Osteoblast (primary cell): ENCODE data around the gene BGN. TPM values are rescaled to one million over a fixed set of nuclear protein-coding genes. Genes with fewer than 3 reads are reported as not detected.

Source experiments
- DNase-seq: peaks from one replicate; pipeline ENCODE4 v3.0.0; 2011; ENCODE audit warnings: low spot score, mixed read lengths; ENCODE audit not compliant: insufficient read length; ENCODE audit errors: missing footprints
- H2AFZ ChIP-seq: 2 replicates; pipeline ENCODE4 v1.6.0; 2011; ENCODE audit warnings: mild to moderate bottlenecking, low read length
- H3K27ac ChIP-seq: 2 replicates; pipeline ENCODE4 v1.5.1; 2011; ENCODE audit warnings: mild to moderate bottlenecking, low read depth, low read length, moderate library complexity
- H3K27me3 ChIP-seq: 2 replicates; pipeline ENCODE4 v1.6.0; 2012; ENCODE audit warnings: mild to moderate bottlenecking, control low read depth, inconsistent platforms, low read length, moderate library complexity; ENCODE audit not compliant: insufficient read depth
- H3K36me3 ChIP-seq: 2 replicates; pipeline ENCODE4 v1.5.1; 2011; ENCODE audit warnings: mild to moderate bottlenecking, low read length, control low read depth, moderate library complexity; ENCODE audit not compliant: insufficient read depth
- H3K4me1 ChIP-seq: 2 replicates; pipeline ENCODE4 v1.5.1; 2011; ENCODE audit warnings: mild to moderate bottlenecking, low read length, control low read depth, moderate library complexity; ENCODE audit not compliant: insufficient read depth
- H3K4me2 ChIP-seq: 2 replicates; pipeline ENCODE4 v1.6.0; 2011; ENCODE audit warnings: mild to moderate bottlenecking, low read length; ENCODE audit not compliant: insufficient read depth
- H3K4me3 ChIP-seq: fragments of 200-600 bp; sonication (generic); 3 replicates; pipeline ENCODE4 v1.5.1; 2012; ENCODE audit warnings: mild to moderate bottlenecking, low read length, inconsistent platforms; ENCODE audit not compliant: insufficient read depth
- H3K79me2 ChIP-seq: 2 replicates; pipeline ENCODE4 v1.6.0; 2012; ENCODE audit warnings: mild to moderate bottlenecking, low read length, control low read depth, inconsistent platforms; ENCODE audit not compliant: insufficient read depth
- H3K9me3 ChIP-seq: 2 replicates; pipeline ENCODE4 v1.5.1; 2011; ENCODE audit warnings: low read depth, low read length, control low read depth
- H4K20me1 ChIP-seq: 2 replicates; pipeline ENCODE4 v1.6.0; 2012; ENCODE audit warnings: mild to moderate bottlenecking, low read length, control low read depth; ENCODE audit not compliant: insufficient read depth
- CTCF ChIP-seq: IDR thresholded peaks from 2 replicates; pipeline ENCODE4 v1.5.1; 2011; ENCODE audit warnings: mild to moderate bottlenecking, low read depth, low read length, moderate library complexity; ENCODE audit errors: extremely low read depth
- total RNA-seq: library from RNA; depleted of rRNA; stranded (reverse); fragments of >200 nt; gene quantifications from 2 replicates; pipeline ENCODE4 v1.2.3, GENCODE V29; 2012

Gene BGN
- total RNA-seq, 1 donor = 139 TPM

- Histone ChIP-seq H3K9me3 (no peaks in the 10 kb centered on the region), H3K4me1 (peaks cover 6% of the 10 kb centered on the region), H3K27ac (no peak overlapping the region), H3K36me3 (no peaks in the 10 kb centered on the region), H3K27me3 (no peaks in the 10 kb centered on the region), H3K4me2 (no peak overlapping the region), H3K4me3 (no peak overlapping the region), H3K79me2 (no peaks in the 10 kb centered on the region), H2AFZ (no peak overlapping the region), H4K20me1 (no peaks in the 10 kb centered on the region)
- TF ChIP-seq CTCF = no peak
- DNase-seq = no peak
Measured at GRCh38 chrX:153482376-153483015, 12.3 kb upstream of the BGN start.

- Histone ChIP-seq H3K79me2 (no peaks in the 10 kb centered on the region), H3K4me1 (peaks cover 16% of the 10 kb centered on the region), H3K36me3 (no peaks in the 10 kb centered on the region), H3K27me3 (no peaks in the 10 kb centered on the region), H3K4me3 (no peak overlapping the region), H4K20me1 (no peaks in the 10 kb centered on the region), H3K27ac (no peak overlapping the region), H3K4me2 (no peak overlapping the region), H2AFZ (no peak overlapping the region), H3K9me3 (no peaks in the 10 kb centered on the region)
- TF ChIP-seq CTCF = no peak
- no peak for DNase-seq
Measured at GRCh38 chrX:153485396-153486080, 9.2 kb upstream of the BGN start.

- Histone ChIP-seq H3K4me2 (no peak overlapping the region), H4K20me1 (no peaks in the 10 kb centered on the region), H3K9me3 (no peaks in the 10 kb centered on the region), H3K27ac (no peak overlapping the region), H2AFZ (no peak overlapping the region), H3K4me1 (peaks cover 16% of the 10 kb centered on the region), H3K79me2 (no peaks in the 10 kb centered on the region), H3K4me3 (no peak overlapping the region), H3K27me3 (no peaks in the 10 kb centered on the region), H3K36me3 (no peaks in the 10 kb centered on the region)
- DNase-seq = no peak
- TF ChIP-seq CTCF = no peak
Measured at GRCh38 chrX:153486171-153486570, 8.6 kb upstream of the BGN start.

GRCh38 chrX:153487590-153488071 is 7.1 kb upstream of the BGN start:
- Histone ChIP-seq H3K27ac (peak overlapping the region; percentile 53), H2AFZ (no peak overlapping the region), H3K4me2 (peak overlapping the region; percentile 40), H3K79me2 (no peaks in the 10 kb centered on the region), H3K9me3 (no peaks in the 10 kb centered on the region), H3K4me1 (peaks cover 16% of the 10 kb centered on the region), H3K36me3 (no peaks in the 10 kb centered on the region), H4K20me1 (no peaks in the 10 kb centered on the region), H3K4me3 (no peak overlapping the region), H3K27me3 (no peaks in the 10 kb centered on the region)
- DNase-seq = peak; percentile 94
- TF ChIP-seq CTCF = no peak
